ENCODE results near the gene C19orf47.

The C19orf47 gene

GRCh38 chr19:40313229-40313983 is 34.8 kb downstream of the C19orf47 start:
- FAIRE-seq, result no peak

GRCh38 chr19:40312533-40312932 is 35.7 kb downstream of the C19orf47 start:
- no peak for FAIRE-seq

- no peak for FAIRE-seq
Observed at GRCh38 chr19:40309666-40310065, 38.5 kb downstream of the C19orf47 start.

- FAIRE-seq, result peak; percentile 94
Observed at GRCh38 chr19:40305403-40305802, 42.8 kb downstream of the C19orf47 start.

- FAIRE-seq, result no peak
Observed at GRCh38 chr19:40304306-40304705, 43.9 kb downstream of the C19orf47 start.

- no peak for FAIRE-seq
Observed at GRCh38 chr19:40303765-40304164, 44.4 kb downstream of the C19orf47 start.

DNA sequence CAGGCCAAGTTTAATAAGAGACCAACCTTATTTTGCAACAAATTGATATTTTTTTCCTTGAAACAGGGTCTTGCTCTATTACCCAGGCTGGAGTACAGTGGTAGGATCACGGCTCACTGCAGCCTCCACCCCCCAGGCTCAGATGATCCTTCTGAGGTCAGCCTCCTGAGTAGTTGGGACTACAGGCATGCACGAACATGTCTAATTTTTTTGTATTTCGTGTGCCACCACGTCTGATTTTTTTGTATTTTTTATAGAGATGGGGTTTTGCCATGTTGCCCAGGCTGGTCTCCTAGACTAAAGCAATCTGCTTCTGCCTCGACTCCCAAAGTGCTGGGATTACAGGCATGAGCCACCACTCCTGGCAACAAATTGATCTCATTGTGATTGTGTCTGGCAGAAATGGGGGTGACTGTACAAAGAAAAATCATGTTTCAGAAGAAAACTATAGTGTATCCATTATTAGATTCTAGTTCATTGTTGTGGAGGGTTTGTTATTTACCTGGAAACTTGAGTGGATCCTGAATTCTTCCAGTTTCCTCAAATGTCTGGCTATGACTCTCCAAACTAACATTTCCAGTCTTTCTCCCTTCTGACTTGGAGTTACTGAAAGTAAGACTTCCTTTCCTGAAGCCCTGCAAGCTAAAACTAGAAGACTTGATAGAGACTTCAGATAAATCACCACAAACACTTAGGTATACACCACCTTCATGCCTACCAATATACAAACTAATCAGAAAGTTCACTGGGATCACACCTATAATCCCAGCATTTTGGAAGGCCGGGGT is 45.8 kb downstream of the C19orf47 start:
- FAIRE-seq, result no peak

DNA sequence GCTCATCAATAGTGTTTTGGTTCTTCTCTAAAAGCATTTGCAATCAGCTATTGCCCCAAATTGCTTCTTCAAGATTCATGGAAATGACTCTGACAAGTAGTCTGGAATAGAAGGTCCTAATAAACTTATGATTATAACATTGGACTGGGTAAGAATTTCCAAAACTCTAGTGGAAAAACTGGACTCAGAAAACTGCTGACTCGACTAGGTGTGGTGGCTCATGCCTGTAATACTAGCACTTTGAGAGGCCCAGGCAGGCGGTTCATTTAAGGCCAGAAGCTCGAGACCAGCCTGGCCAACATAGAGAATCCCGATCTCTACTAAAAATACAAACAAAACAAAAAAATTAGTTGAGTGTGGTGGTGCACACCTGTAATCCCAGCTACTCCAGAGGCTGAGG is 47.5 kb downstream of the C19orf47 start:
- FAIRE-seq, result no peak

GRCh38 chr19:40298026-40298425 is 50.2 kb downstream of the C19orf47 start:
- FAIRE-seq, result no peak

DNA sequence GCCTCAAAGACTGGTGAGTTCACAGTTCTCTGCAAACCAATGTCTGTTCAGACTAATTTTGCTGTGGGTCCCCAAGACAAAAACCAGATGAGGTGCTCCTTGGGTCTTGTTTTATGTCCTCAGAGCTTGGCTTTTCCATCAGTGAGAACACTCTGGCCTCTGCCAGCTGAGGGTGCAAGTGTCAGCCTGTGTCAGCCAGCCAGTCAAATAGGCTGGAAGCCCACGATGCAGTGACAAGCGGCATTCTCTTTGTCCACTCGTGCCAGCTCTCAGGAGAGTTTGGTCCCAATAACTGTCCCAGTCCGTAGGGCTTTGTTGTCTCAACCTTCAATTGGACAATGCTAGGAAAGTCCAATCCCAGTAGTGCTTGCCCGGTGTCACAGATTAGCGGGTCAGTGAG is 53.6 kb downstream of the C19orf47 start:
- FAIRE-seq, result no peak

DNA sequence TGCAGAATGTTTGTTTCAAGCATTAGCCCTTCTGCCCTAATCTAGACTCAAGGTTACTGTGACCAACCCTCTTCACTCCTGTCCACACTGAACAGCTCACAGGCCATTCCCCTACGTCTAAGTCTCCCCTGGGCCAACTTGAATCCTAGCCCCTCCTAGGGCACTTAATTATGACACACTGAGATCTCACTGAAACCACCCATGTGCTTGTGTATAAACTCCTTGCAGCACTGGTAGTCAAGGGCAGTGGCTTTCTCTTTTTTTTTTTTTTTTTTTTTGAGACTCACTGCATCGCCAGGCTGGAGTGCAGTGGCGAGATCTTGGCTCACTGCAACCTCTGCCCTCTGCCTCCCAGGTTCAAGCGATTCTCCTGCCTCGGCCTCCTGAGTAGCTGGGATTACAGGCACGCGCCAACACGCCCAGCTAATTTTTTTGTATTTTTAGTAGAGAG is 61.2 kb downstream of the C19orf47 start:
- no peak for FAIRE-seq

DNA sequence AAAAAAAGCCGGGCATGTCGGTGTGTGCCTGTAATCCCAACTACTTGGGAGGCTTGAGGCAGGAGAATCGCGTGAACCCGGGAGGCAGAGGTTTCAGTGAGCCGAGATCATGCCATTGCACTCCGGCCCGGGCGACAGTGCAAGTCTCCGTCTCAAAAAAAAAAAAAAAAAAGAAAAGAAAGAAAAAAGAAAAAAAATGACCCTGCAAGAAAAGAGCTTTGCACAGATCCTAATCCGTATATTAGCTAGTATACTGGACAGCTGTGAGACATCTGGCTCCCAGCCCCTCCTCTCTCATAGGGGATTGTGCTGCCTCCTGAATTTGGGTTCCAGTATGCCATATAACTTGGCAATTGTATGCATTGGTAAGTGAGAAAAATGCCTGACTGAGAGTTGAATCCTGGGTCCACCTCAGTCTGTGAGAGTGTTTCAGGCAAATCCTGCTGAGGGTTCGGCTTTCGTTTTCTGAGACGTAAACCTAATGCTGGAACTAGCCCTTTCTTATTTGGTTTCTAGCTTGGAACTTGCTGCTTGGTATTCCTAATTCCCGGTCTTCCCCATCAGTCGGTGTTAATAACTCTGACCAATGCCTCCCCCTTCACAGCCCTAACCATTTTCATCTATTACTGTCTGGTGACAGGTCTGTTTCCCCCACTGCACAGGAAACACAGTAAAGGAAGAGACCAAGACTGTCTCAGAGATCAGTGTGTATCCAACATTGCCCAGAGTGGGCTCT is 61.8 kb downstream of the C19orf47 start:
- FAIRE-seq, result no peak

DNA sequence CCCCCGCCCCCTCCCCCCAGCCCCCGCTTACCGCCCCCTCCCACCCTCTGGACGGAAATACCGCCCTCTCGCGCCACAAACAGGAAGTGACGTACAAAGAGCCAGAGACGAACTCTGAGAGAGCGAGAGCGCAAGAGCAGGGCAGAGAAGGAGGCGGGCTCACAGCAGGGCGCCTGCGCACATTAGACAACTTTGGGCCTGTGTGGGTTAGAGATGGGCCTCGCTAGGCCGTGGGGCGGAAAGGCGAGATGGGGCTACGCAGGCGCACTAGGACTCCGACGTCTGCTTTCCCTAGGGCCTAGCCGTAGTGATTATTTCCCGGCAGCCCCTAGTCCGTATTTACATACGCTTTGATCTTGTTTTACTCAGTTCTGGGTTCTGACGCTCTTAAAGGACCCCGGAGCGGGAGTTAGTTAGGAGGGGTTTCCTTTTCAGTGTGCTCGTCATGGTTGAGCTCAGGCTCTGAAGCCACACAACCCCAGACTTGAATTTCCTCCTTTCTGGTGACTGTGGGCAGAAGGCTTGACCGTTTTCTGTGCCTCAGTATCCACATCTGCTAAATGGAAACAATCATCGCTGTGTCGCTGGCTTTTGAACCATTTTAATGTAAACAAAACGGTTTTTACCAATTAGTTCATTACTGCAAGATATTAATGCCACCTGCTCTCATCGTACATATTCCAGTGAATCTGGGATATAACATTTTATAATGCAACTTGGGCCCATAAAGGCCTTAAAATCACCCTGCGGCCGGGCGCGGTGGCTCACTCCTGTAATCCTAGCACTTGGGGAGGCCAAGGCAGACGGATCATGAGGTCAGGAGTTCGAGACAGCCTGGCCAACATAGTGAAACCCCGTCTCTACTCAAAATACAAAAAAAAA is 62.6 kb downstream of the C19orf47 start:
- peak; percentile 89 for FAIRE-seq

GRCh38 chr19:40284501-40285352 is 63.5 kb downstream of the C19orf47 start, which contains the start of gene AKT2:
AKT2 (minus strand) TSS chr19:40285345; CDS start chr19:40265267, 20,078 bp downstream.
- no peak for FAIRE-seq

GRCh38 chr19:40284251-40284500 is 64.0 kb downstream of the C19orf47 start:
- no peak for FAIRE-seq

GRCh38 chr19:40283414-40284250 is 64.6 kb downstream of the C19orf47 start:
- no peak for FAIRE-seq

- no peak for FAIRE-seq
Observed at GRCh38 chr19:40282920-40283319, 65.3 kb downstream of the C19orf47 start.

DNA sequence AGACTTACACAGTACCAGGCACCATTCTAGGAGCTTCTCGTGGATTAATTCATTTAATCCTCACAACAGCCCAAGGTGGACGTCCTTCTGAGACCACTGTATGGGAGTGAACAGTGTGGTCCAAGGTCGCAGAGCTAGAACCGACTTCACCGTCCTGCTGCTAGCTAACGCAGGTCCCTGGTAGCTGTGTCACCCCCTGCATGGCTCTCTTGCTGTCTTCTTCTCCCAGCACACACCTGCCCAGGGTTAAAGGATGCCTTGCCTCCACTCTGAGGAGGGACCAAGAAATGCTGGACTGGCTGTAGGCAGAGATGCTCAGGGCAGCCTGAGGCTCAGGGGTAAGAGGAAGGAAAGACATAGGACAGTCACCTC is 66.0 kb downstream of the C19orf47 start:
- FAIRE-seq, result no peak

- FAIRE-seq, result no peak
Observed at GRCh38 chr19:40281381-40282208, 66.6 kb downstream of the C19orf47 start.

All from TTC549 (cell line).